MM.1S (cell line): ENCODE measurements around the gene PEAR1.

Experiments
- DNase-seq: peaks from one replicate; pipeline ENCODE4 v3.0.0-alpha.2; 2015
- H2AFZ ChIP-seq: fragments of 300-600 bp; sonication (generic); 2 replicates; pipeline ENCODE4 v1.6.0; 2016; ENCODE audit warnings: antibody characterized with exemption, low read length
- H3F3A ChIP-seq: fragments of 300-600 bp; sonication (generic); 2 replicates; pipeline ENCODE4 v1.6.1; 2016; ENCODE audit warnings: mild to moderate bottlenecking, antibody characterized with exemption, low read length, moderate library complexity, mixed read lengths; ENCODE audit not compliant: insufficient read depth
- H3K27ac ChIP-seq: fragments of 300-600 bp; sonication (generic); 2 replicates; pipeline ENCODE4 v1.5.1; 2016; ENCODE audit warnings: mild to moderate bottlenecking, low read length
- H3K27me3 ChIP-seq: fragments of 300-600 bp; sonication (generic); replicated peaks from 2 replicates; pipeline ENCODE4 v1.6.0; 2016; ENCODE audit warnings: low read length; ENCODE audit not compliant: insufficient read depth
- H3K36me3 ChIP-seq: fragments of 300-600 bp; sonication (generic); replicated peaks from 2 replicates; pipeline ENCODE4 v1.6.1; 2016; ENCODE audit warnings: mild to moderate bottlenecking, low read length, mixed read lengths; ENCODE audit not compliant: insufficient read depth
- H3K4me1 ChIP-seq: fragments of 300-600 bp; sonication (generic); 2 replicates; pipeline ENCODE4 v1.6.1; 2016; ENCODE audit warnings: low read length, mixed read lengths
- H3K4me2 ChIP-seq: fragments of 300-600 bp; sonication (generic); 2 replicates; pipeline ENCODE4 v1.6.0; 2016; ENCODE audit warnings: low read depth, low read length
- H3K4me3 ChIP-seq: fragments of 300-600 bp; sonication (generic); 2 replicates; pipeline ENCODE4 v1.5.1; 2016; ENCODE audit warnings: low read length, mixed read lengths
- H3K79me2 ChIP-seq: fragments of 300-600 bp; sonication (generic); 2 replicates; pipeline ENCODE4 v1.6.1; 2016; ENCODE audit warnings: mixed run types, low read length, mixed read lengths
- H3K9ac ChIP-seq: fragments of 300-600 bp; sonication (generic); 2 replicates; pipeline ENCODE4 v1.6.1; 2016; ENCODE audit warnings: low read length, mixed read lengths
- H3K9me2 ChIP-seq: fragments of 300-600 bp; sonication (generic); replicated peaks from 2 replicates; pipeline ENCODE4 v1.6.1; 2016; ENCODE audit warnings: mild to moderate bottlenecking, low read length, mixed read lengths; ENCODE audit not compliant: insufficient read depth
- H3K9me3 ChIP-seq: fragments of 300-600 bp; sonication (generic); replicated peaks from 2 replicates; pipeline ENCODE4 v1.6.1; 2016; ENCODE audit warnings: mild to moderate bottlenecking, low read length, mixed read lengths; ENCODE audit not compliant: insufficient read depth
- H4K20me1 ChIP-seq: fragments of 300-600 bp; sonication (generic); 2 replicates; pipeline ENCODE4 v1.6.1; 2016; ENCODE audit warnings: mild to moderate bottlenecking, low read length, moderate library complexity, mixed read lengths; ENCODE audit not compliant: insufficient read depth
- EZH2 ChIP-seq: fragments of 300-600 bp; sonication (generic); optimal IDR thresholded peaks from 2 replicates; pipeline ENCODE3; 2017; ENCODE audit warnings: low read depth, mild to moderate bottlenecking, antibody characterized with exemption, low read length, mixed read lengths
- EZH2phosphoT487 ChIP-seq: fragments of 300-600 bp; sonication (generic); IDR thresholded peaks from 2 replicates; pipeline ENCODE4 v1.6.1; 2018; ENCODE audit warnings: antibody characterized with exemption, low read length
- TF ChIP-seq, protein P1 (sequence below): fragments of 300-600 bp; sonication (generic); IDR thresholded peaks from 2 replicates; pipeline ENCODE4 v1.5.1; 2016; ENCODE audit warnings: antibody characterized with exemption, low read length, mixed read lengths

PEAR1 gene

DNA sequence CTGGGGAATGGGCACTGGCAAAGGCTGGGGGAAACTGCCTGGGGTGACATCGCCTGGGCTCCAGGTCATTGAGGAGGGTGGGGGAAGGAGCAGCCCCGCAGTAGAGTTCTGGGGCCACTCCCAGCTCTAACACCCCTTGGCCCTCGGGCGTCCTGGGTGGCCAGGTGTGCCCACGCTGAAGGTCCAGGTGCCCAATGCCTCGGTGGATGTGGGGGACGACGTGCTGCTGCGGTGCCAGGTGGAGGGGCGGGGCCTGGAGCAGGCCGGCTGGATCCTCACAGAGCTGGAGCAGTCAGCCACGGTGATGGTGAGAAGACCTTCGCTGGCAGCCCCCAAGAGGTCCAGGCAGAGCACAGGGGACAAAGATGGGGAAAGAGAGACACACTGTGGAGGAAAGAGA is 25.2 kb upstream of the PEAR1 start:
- Histone ChIP-seq H3K4me3 (no peak overlapping the region), H3K27ac (no peak overlapping the region), H3K9ac (no peak overlapping the region), H3K4me2 (no peak overlapping the region), H3K36me3 (no peaks in the 10 kb centered on the region), H3K9me2 (no peaks in the 10 kb centered on the region), H3K27me3 (peaks cover 36% of the 10 kb centered on the region), H3K9me3 (no peaks in the 10 kb centered on the region), H3K79me2 (no peaks in the 10 kb centered on the region), H4K20me1 (no peaks in the 10 kb centered on the region), H3K4me1 (peaks cover 4% of the 10 kb centered on the region; the same call in 1 of the 2 replicates), H3F3A (no peaks in the 10 kb centered on the region), H2AFZ (no peak overlapping the region)
- DNase-seq: no peak
- TF ChIP-seq, protein P1, sequence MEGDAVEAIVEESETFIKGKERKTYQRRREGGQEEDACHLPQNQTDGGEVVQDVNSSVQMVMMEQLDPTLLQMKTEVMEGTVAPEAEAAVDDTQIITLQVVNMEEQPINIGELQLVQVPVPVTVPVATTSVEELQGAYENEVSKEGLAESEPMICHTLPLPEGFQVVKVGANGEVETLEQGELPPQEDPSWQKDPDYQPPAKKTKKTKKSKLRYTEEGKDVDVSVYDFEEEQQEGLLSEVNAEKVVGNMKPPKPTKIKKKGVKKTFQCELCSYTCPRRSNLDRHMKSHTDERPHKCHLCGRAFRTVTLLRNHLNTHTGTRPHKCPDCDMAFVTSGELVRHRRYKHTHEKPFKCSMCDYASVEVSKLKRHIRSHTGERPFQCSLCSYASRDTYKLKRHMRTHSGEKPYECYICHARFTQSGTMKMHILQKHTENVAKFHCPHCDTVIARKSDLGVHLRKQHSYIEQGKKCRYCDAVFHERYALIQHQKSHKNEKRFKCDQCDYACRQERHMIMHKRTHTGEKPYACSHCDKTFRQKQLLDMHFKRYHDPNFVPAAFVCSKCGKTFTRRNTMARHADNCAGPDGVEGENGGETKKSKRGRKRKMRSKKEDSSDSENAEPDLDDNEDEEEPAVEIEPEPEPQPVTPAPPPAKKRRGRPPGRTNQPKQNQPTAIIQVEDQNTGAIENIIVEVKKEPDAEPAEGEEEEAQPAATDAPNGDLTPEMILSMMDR: no peak
- TF ChIP-seq EZH2 (no peak), EZH2phosphoT487 (no peak)

DNA sequence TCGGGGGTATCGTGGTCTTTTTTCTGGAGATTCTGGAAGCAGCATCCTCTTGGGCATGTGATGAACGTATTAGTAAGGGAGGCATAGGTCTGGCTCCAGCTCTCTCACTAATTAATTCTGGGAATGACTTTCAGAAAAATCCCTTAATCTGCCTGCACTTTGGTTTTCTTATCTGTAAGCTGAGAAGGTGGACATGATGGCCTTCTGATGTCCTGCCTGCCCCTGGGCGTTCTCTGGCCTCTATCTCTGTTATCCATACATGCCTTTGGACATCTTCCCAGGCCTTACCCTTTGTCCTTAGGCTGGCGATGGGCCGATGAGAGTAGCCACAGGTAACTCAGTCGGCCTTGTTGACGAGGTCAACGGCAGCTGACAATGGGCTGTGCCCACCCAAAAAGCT is 24.1 kb upstream of the PEAR1 start:
- TF ChIP-seq EZH2: no peak
- no peak for TF ChIP-seq EZH2phosphoT487
- H3K27ac ChIP-seq: no peak overlapping the region
- H3K9ac ChIP-seq: no peak overlapping the region
- H3K36me3 ChIP-seq: no peaks in the 10 kb centered on the region
- no peak overlapping the region for H3K4me2 ChIP-seq
- H3K4me3 ChIP-seq: no peak overlapping the region
- H4K20me1 ChIP-seq: no peaks in the 10 kb centered on the region
- H3K79me2 ChIP-seq: no peaks in the 10 kb centered on the region
- no peaks in the 10 kb centered on the region for H3K4me1 ChIP-seq
- H3K27me3 ChIP-seq: peaks cover 43% of the 10 kb centered on the region
- H3K9me3 ChIP-seq: no peaks in the 10 kb centered on the region
- H3F3A ChIP-seq: no peaks in the 10 kb centered on the region
- no peak overlapping the region for H2AFZ ChIP-seq
- H3K9me2 ChIP-seq: no peaks in the 10 kb centered on the region
- DNase-seq: no peak

- Histone ChIP-seq H3F3A (no peaks in the 10 kb centered on the region), H3K4me3 (no peak overlapping the region), H3K9me2 (no peaks in the 10 kb centered on the region), H3K27me3 (peaks cover 77% of the 10 kb centered on the region), H3K27ac (no peak overlapping the region), H3K9ac (no peak overlapping the region), H3K36me3 (no peaks in the 10 kb centered on the region), H3K4me2 (no peak overlapping the region), H2AFZ (no peak overlapping the region), H3K9me3 (no peaks in the 10 kb centered on the region), H3K4me1 (no peaks in the 10 kb centered on the region), H3K79me2 (no peaks in the 10 kb centered on the region), H4K20me1 (no peaks in the 10 kb centered on the region)
- DNase-seq: no peak
- TF ChIP-seq EZH2 (no peak), EZH2phosphoT487 (no peak)
- TF ChIP-seq, protein P1: no peak
Observed at GRCh38 chr1:156873659-156874058, 19.9 kb upstream of the PEAR1 start.

DNA sequence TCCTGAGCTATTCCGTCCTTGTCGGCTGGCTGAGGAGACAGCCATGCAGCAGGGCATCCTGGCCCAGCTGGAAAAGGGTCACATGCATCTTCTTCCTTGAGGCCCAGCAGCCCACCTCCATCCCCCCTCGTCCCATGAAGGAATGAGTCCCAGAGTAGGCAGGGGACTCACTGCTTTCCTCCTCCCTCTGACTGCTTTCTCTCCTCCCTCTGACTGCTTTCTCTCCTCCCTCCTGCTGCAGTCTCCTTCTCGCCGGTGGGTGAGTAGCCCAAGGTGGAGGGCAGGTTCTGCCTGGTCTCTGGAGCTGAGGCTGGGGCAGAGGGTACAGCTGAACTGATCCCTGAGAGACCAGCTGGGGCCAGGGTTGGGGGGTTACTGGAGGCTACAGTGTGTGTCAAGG is 19.4 kb upstream of the PEAR1 start:
- no peaks in the 10 kb centered on the region for H4K20me1 ChIP-seq
- H3K79me2 ChIP-seq: no peaks in the 10 kb centered on the region
- H3K36me3 ChIP-seq: no peaks in the 10 kb centered on the region
- peaks cover 82% of the 10 kb centered on the region for H3K27me3 ChIP-seq
- no peaks in the 10 kb centered on the region for H3K9me2 ChIP-seq
- H3K4me1 ChIP-seq: no peaks in the 10 kb centered on the region
- no peak overlapping the region for H2AFZ ChIP-seq
- no peak overlapping the region for H3K4me3 ChIP-seq
- H3K4me2 ChIP-seq: no peak overlapping the region
- no peak for TF ChIP-seq EZH2phosphoT487
- TF ChIP-seq EZH2: no peak
- TF ChIP-seq, protein P1: no peak
- H3K9me3 ChIP-seq: no peaks in the 10 kb centered on the region
- H3K27ac ChIP-seq: no peak overlapping the region
- no peak overlapping the region for H3K9ac ChIP-seq
- no peaks in the 10 kb centered on the region for H3F3A ChIP-seq
- DNase-seq: no peak
